ENCODE results near the gene A3GALT2.

DNA sequence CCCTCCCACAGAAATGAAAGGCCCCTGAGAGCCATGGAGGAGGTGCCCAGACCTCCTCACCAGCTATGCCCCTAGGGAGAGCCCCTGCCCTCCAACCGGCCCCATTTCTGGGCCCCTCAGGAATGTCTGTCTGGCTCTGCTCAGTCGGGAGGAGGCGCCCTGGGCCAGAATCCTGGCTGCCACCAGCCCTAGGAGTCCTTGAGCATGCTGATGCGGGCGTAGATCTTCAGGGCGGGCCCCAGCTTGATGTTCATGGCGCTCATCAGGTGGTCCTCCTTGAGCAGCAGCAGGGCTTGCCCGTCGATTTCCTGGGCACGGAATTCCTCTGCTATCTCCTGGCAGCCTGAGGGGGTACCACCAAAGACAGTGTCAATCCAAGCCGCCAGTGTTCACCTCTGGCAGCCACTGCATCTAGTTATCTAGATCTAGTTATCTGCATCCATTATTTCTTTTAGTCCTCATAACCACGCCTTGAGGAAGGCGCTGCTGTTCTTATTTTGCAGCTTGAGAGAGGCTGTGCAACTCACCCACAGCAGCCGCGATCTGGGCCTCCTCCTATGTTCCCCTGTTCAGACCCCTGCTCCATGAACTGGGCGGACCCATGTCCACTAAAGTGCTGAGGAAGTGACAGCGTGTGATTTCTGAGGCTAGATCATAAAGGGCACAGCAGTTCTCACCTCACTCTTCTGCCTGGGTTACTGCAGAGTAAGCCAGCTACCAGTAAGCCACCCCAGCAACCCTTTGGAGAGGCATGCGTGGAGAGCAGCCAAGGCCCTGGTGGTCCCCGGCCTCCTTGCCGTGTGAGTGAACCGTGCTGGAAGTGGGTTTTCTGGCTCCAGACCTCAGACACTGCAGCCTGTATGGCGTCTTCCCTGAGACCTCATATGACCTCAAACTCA, 4.0 kb upstream of the A3GALT2 start:
- TF ChIP-seq, protein P1, sequence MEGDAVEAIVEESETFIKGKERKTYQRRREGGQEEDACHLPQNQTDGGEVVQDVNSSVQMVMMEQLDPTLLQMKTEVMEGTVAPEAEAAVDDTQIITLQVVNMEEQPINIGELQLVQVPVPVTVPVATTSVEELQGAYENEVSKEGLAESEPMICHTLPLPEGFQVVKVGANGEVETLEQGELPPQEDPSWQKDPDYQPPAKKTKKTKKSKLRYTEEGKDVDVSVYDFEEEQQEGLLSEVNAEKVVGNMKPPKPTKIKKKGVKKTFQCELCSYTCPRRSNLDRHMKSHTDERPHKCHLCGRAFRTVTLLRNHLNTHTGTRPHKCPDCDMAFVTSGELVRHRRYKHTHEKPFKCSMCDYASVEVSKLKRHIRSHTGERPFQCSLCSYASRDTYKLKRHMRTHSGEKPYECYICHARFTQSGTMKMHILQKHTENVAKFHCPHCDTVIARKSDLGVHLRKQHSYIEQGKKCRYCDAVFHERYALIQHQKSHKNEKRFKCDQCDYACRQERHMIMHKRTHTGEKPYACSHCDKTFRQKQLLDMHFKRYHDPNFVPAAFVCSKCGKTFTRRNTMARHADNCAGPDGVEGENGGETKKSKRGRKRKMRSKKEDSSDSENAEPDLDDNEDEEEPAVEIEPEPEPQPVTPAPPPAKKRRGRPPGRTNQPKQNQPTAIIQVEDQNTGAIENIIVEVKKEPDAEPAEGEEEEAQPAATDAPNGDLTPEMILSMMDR (IDR thresholded peaks at IDR 0.05), result no peak
- TF ChIP-seq EZH2 (IDR thresholded peaks at IDR 0.05), result no peak
